ENCODE data around the gene CHD8. TPM values are rescaled to one million over a fixed set of nuclear protein-coding genes. Genes with fewer than 3 reads are reported as not detected.
A peak's percentile ranks its signal among the peaks of the same experiment; 100 is the strongest.

The CHD8 gene
- total and polyA plus RNA-seq, 10 of the 15 experiments (the other 5 are each of a cell fraction or from before 2014, with no cell fraction given): 20.2 to 79.5 (median 35.5) TPM

DNA sequence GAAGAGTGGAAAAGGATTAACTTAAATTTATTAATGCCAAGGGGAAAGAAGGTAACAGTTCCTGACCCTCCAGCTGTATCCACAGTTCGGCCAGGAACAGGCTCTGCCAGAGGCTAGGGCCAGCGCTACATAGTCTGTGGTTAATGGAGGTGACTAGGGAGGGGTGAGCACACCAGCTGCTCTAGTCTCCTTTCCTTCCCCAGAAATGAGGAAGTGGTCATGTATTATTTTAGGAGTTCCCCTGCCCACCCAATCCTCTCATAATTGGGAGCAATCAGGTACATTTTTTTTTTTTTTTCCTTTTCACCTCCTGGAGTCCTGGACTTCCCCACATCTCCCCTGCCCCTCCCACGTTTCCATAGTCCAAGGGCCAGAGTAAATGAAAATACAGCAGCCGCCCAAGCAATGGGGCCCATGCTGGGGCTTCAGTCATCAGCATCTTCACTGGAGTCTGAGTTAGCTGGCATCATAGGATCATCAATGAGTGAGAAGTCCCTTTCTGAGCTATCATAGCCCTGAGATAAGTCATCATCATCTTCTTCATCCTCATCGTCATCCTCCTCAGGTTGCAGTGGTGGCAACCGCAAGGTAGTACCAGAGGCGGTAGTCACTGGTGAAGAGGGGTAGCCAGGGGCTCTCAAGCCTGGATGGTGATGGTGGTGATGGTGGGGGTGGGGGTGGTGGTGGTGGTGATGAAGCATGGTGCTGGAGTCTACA, 70.6 kb downstream of the CHD8 start:
- WGBS (ENCODE audit: insufficient coverage, insufficient replicate concordance, low lambda C conversion rate, missing lambda C conversion rate): 57% methylated on average over 7 of the region's 7 CpGs
- H3K9me3 ChIP-seq (replicated peaks; ENCODE audit: control insufficient read depth, insufficient read depth, low read length): no peaks in the 10 kb centered on the region; the same call in 2 of the 3 replicates
- H3K4me1 ChIP-seq (ENCODE audit: control insufficient read depth, insufficient read depth, low read length): peaks cover 9% of the 10 kb centered on the region
- no TSS peak for BruUV-seq (replicated peaks)
- ATAC-seq: peak; percentile 42
- ChIA-PET POLR2A (interaction anchor here (0.7 to 1.2 kb wide), 6 partner anchors 24 to 117 kb away, joined by 3 to 6 read pairs (median 3); partner anchors contain the start of gene CHD8), RAD21 (ENCODE audit: unreplicated experiment) (interaction anchor here (0.7 to 1.3 kb wide), 3 partner anchors 41 to 78 kb away, joined by 3 to 8 read pairs (median 3); partner anchors contain the start of gene CHD8), SMC1A (ENCODE audit: uncharacterized antibody, unreplicated experiment) (interaction anchor here (1.4 to 1.5 kb wide), 2 partner anchors 52 to 117 kb away, joined by 3 to 4 read pairs; no protein-coding TSS in a partner anchor), CTCF (interaction anchor here (1.7 kb wide), 1 partner anchor 10 kb away, joined by 6 read pairs; no protein-coding TSS in a partner anchor)
- peaks cover 35% of the 10 kb centered on the region for H3K79me2 ChIP-seq (ENCODE audit: control insufficient read depth, insufficient read depth, low read length)
- H3K36me3 ChIP-seq (ENCODE audit: control insufficient read depth in 2 of 2, insufficient read depth in 2 of 2, low read length in 1 of 2): peaks cover 2 to 16% of the 10 kb centered on the region in 2 experiments; a peak in 3 of 4 replicates
- DNase-seq (ENCODE audit: low read depth, low spot score): no peak
- H3K9ac ChIP-seq (ENCODE audit: control insufficient read depth, insufficient read depth, low read length): peak overlapping the region; percentile 99
- in situ Hi-C loops (cut with MboI) (no loop called here), intact Hi-C loops (cut with micrococcal nuclease; ENCODE audit: unreplicated experiment) (loop anchor here (2.0 to 10.0 kb wide), 3 partner anchors 52 to 121 kb away; partner anchors contain the start of genes CHD8 and HNRNPC)
- H3K4me2 ChIP-seq (ENCODE audit: control insufficient read depth, insufficient read depth): peak overlapping the region; percentile 81
- no peaks in the 10 kb centered on the region for H4K20me1 ChIP-seq (ENCODE audit: control insufficient read depth, insufficient read depth)
- H3K27me3 ChIP-seq (replicated peaks in 1 of 2; ENCODE audit: control insufficient read depth in 2 of 2, insufficient read depth in 2 of 2, low read length in 1 of 2): no peaks in the 10 kb centered on the region
- no peak overlapping the region for H2AFZ ChIP-seq (ENCODE audit: control insufficient read depth, low read depth, low read length)
- FAIRE-seq: no peak
- H3K4me3 ChIP-seq: peak overlapping the region; percentile 95; the same call in 1 of the 2 replicates
- peak overlapping the region; percentile 94 for H3K27ac ChIP-seq (ENCODE audit: control insufficient read depth, insufficient read depth)
- TF ChIP-seq MXI1 (IDR thresholded peaks at IDR 0.05; ENCODE audit: low read depth, low read length) (no peak), SPI1 (IDR thresholded peaks at IDR 0.05; ENCODE audit: borderline replicate concordance, insufficient read depth, low read depth, low read length) (peak; percentile 97), POLR2AphosphoS2 (IDR thresholded peaks at IDR 0.05; ENCODE audit: low read depth, low read length) (no peak), ZNF384 (IDR thresholded peaks at IDR 0.05; ENCODE audit: borderline replicate concordance, low read depth, low read length) (peak; percentile 39; the same call in 1 of the 2 replicates), YBX1 (IDR thresholded peaks at IDR 0.05) (no peak), RAD51 (IDR thresholded peaks at IDR 0.05) (no peak), YY1 (IDR thresholded peaks at IDR 0.05; ENCODE audit: low read depth, low read length) (peak; percentile 51), ZNF274 (IDR thresholded peaks at IDR 0.05; ENCODE audit: insufficient read depth, insufficient read length) (no peak), TCF12 (IDR thresholded peaks at IDR 0.05; ENCODE audit: low read depth, low read length) (peak; percentile 86), RUNX3 (IDR thresholded peaks at IDR 0.05; ENCODE audit: low read length) (peak; percentile 93)
- TF ChIP-seq, protein P1, sequence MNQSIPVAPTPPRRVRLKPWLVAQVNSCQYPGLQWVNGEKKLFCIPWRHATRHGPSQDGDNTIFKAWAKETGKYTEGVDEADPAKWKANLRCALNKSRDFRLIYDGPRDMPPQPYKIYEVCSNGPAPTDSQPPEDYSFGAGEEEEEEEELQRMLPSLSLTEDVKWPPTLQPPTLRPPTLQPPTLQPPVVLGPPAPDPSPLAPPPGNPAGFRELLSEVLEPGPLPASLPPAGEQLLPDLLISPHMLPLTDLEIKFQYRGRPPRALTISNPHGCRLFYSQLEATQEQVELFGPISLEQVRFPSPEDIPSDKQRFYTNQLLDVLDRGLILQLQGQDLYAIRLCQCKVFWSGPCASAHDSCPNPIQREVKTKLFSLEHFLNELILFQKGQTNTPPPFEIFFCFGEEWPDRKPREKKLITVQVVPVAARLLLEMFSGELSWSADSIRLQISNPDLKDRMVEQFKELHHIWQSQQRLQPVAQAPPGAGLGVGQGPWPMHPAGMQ (IDR thresholded peaks at IDR 0.05; ENCODE audit: borderline replicate concordance): no peak
- TF ChIP-seq, protein P2, sequence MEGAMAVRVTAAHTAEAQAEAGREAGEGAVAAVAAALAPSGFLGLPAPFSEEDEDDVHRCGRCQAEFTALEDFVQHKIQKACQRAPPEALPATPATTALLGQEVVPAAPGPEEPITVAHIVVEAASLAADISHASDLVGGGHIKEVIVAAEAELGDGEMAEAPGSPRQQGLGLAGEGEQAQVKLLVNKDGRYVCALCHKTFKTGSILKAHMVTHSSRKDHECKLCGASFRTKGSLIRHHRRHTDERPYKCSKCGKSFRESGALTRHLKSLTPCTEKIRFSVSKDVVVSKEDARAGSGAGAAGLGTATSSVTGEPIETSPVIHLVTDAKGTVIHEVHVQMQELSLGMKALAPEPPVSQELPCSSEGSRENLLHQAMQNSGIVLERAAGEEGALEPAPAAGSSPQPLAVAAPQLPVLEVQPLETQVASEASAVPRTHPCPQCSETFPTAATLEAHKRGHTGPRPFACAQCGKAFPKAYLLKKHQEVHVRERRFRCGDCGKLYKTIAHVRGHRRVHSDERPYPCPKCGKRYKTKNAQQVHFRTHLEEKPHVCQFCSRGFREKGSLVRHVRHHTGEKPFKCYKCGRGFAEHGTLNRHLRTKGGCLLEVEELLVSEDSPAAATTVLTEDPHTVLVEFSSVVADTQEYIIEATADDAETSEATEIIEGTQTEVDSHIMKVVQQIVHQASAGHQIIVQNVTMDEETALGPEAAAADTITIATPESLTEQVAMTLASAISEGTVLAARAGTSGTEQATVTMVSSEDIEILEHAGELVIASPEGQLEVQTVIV (IDR thresholded peaks at IDR 0.05; ENCODE audit: borderline replicate concordance, partially characterized antibody): no peak
- TF ChIP-seq, protein P3, sequence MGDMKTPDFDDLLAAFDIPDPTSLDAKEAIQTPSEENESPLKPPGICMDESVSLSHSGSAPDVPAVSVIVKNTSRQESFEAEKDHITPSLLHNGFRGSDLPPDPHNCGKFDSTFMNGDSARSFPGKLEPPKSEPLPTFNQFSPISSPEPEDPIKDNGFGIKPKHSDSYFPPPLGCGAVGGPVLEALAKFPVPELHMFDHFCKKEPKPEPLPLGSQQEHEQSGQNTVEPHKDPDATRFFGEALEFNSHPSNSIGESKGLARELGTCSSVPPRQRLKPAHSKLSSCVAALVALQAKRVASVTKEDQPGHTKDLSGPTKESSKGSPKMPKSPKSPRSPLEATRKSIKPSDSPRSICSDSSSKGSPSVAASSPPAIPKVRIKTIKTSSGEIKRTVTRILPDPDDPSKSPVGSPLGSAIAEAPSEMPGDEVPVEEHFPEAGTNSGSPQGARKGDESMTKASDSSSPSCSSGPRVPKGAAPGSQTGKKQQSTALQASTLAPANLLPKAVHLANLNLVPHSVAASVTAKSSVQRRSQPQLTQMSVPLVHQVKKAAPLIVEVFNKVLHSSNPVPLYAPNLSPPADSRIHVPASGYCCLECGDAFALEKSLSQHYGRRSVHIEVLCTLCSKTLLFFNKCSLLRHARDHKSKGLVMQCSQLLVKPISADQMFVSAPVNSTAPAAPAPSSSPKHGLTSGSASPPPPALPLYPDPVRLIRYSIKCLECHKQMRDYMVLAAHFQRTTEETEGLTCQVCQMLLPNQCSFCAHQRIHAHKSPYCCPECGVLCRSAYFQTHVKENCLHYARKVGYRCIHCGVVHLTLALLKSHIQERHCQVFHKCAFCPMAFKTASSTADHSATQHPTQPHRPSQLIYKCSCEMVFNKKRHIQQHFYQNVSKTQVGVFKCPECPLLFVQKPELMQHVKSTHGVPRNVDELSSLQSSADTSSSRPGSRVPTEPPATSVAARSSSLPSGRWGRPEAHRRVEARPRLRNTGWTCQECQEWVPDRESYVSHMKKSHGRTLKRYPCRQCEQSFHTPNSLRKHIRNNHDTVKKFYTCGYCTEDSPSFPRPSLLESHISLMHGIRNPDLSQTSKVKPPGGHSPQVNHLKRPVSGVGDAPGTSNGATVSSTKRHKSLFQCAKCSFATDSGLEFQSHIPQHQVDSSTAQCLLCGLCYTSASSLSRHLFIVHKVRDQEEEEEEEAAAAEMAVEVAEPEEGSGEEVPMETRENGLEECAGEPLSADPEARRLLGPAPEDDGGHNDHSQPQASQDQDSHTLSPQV (IDR thresholded peaks at IDR 0.05): no peak

Measured in GM12878 (cell line).